ENCODE results near the gene ASB1.

Gene ASB1

DNA sequence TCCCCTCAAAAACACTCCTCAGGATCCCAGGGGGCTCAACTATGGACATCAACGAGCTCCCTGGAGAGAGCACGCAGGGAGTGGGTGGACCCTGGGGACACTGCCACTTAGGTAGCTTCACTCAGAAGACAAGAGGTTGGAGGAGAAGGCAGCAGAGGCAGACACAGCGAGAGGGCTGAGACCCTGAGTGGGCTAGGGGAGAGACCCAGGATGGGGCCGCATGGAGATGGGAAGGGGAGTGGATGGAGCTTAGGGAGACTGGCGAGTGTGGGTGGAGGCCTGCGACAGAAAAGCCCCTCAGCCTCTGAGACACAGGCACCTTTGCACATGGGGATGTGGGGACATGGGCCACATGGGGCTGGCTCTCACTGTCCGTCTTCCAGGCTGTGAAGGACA lies 70.9 kb downstream of the ASB1 start:
- TF ChIP-seq, protein P1, sequence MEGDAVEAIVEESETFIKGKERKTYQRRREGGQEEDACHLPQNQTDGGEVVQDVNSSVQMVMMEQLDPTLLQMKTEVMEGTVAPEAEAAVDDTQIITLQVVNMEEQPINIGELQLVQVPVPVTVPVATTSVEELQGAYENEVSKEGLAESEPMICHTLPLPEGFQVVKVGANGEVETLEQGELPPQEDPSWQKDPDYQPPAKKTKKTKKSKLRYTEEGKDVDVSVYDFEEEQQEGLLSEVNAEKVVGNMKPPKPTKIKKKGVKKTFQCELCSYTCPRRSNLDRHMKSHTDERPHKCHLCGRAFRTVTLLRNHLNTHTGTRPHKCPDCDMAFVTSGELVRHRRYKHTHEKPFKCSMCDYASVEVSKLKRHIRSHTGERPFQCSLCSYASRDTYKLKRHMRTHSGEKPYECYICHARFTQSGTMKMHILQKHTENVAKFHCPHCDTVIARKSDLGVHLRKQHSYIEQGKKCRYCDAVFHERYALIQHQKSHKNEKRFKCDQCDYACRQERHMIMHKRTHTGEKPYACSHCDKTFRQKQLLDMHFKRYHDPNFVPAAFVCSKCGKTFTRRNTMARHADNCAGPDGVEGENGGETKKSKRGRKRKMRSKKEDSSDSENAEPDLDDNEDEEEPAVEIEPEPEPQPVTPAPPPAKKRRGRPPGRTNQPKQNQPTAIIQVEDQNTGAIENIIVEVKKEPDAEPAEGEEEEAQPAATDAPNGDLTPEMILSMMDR (IDR thresholded peaks at IDR 0.05; ENCODE audit: low read depth, low read length) = no peak
- no peak overlapping the region for H3K4me3 ChIP-seq (ENCODE audit: low read depth, low read length)

DNA sequence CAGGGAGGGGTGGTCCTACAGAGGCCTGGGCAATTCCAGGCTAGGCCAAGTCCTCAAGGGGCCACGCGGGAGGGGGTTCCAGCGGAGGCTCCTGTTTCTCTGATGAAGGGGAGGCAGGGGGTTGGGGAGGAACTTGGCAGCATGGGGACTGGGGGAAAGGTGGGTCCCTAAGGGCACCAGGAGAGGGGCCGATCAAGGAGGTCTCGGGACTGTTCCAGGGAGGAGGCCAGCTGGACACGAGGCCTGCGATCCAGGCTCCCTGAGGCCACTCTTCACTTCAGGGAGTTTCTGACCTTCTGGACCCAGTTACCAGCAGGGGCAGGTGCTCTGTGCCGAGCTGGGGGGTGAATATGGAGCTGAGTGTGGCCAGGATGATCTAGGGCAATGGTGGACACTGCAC lies 71.5 kb downstream of the ASB1 start:
- no peak overlapping the region for H3K4me3 ChIP-seq (ENCODE audit: low read depth, low read length)
- TF ChIP-seq, protein P1 (IDR thresholded peaks at IDR 0.05; ENCODE audit: low read depth, low read length) = no peak

DNA sequence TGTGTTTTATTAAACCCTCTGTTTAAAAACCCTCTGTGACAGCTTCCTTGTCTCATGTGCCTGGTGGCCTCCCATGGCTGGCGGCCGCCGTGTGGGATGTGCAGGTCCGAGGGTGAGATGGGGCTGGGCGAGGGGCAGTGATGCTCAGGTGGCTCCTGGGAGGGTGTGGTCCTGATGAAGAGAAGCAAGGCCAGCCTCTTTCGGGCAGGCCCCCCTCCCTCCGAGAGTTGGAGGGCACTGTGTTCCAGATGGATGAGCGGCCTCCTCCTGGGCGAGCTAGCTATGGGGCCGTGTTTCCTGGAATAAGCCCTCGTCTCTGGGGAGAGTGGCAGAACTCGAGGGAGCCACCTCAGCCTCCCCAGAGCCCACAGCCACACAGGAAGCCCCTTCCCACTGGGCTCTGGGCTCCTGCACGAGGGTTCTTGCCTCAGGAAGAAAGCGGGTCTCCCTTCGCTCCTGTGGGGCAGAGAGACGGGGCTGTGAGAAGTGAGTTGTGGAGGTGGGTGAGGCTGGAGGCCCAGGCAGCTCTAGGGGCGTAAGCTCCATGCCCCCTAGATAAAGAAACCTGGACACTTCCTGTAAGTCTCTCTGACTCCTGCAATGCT lies 72.1 kb downstream of the ASB1 start:
- TF ChIP-seq, protein P1 (IDR thresholded peaks at IDR 0.05; ENCODE audit: low read depth, low read length) = no peak
- no peak overlapping the region for H3K4me3 ChIP-seq (ENCODE audit: low read depth, low read length)

DNA sequence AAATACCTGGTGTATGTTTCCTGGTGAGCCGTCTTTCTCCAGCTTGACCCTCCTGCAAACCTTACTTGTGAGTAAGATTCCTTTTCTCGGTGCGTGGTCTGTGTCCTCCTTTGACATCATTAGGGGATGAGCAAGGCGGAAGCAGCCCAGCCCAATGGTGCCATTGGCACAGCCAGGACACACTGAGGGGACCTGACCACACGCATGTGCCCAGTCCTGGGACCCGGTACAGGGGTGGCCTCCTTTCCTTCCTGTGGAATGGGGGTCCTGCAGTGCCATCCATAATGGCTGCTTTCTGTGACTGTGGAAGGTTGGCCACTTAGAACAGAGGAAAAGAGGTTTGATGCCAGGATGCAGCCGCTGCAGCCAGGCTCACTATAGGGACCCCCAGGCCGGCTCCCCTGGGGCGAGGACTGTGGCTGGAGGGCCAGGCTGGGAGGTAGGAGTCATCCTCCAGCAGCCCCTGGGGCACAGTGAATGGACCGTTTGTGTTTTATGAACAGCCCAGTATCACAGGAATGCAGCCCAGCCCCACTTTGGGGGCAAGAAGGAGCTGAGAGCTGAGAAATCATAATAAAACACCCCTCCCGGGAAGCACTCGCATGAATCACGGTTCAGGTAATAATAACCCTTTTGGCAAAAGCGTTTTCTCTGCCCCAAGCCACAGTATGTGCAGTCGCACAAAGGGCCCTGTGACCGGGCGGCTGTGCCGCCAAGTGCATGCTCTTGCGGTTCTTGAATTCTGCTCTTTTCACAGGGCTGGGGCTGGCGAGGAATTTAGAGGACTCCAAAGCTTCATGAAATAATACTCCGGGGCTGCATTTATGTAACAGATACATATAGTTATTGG lies 73.2 kb downstream of the ASB1 start:
- H3K4me3 ChIP-seq (ENCODE audit: low read depth, low read length) = no peak overlapping the region
- TF ChIP-seq, protein P1 (IDR thresholded peaks at IDR 0.05; ENCODE audit: low read depth, low read length) = no peak

DNA sequence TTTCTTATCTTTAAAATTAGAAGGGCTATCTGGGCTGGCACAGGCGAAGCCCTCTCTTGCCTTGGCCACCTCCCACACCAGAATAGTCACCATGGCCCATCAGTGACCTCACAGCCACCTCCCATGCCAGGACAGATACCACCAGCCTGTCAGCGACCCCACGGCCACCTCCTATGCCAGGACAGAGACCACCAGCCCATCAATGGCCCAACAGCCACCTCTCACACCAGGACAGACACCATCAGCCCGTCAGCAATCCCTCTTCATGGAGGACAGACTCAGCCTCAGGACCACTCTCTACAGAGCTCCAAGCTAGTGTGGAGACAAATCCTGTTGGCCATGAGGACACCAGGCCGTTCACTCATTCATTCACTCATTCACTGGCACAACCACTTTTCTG lies 74.6 kb downstream of the ASB1 start:
- TF ChIP-seq, protein P1 (IDR thresholded peaks at IDR 0.05; ENCODE audit: low read depth, low read length) = no peak
- no peak overlapping the region for H3K4me3 ChIP-seq (ENCODE audit: low read depth, low read length)

All from WI38 (cell line).